Measurements from ENCODE around the gene PATL2.

- TF ChIP-seq POLR2A (IDR thresholded peaks at IDR 0.05) (no peak), EP300 (IDR thresholded peaks at IDR 0.05) (no peak), CTCF (IDR thresholded peaks at IDR 0.05) (no peak)
Observed at GRCh38 chr15:44656913-44657312, 54.2 kb downstream of the PATL2 start.
